ENCODE measurements around the gene XPNPEP3. TPM values are rescaled to one million over a fixed set of nuclear protein-coding genes. Genes with fewer than 3 reads are reported as not detected.

XPNPEP3 gene
- total RNA-seq, 4 donors from 2014 or later: 18.1 to 21.6 (median 19.3) TPM

- no peak overlapping the region for H3K27ac ChIP-seq
- H3K9me3 ChIP-seq: no peaks in the 10 kb centered on the region
- DNase-seq: no peak
- intact Hi-C loops (cut with DNase I): no loop called here
- 85 to 89% methylated on average over 8 of the region's 8 CpGs for WGBS, 2 donors
- H3K36me3 ChIP-seq: no peaks in the 10 kb centered on the region
- no peak overlapping the region for H3K4me3 ChIP-seq (replicated peaks in 1 of 3)
- H3K27me3 ChIP-seq: no peaks in the 10 kb centered on the region
- TF ChIP-seq CTCF (IDR thresholded peaks at IDR 0.05) (no peak), POLR2A (IDR thresholded peaks at IDR 0.05) (no peak)
- no peaks in the 10 kb centered on the region for H3K4me1 ChIP-seq
These were observed 122.9 kb downstream of the XPNPEP3 start for GRCh38 chr22:40979871-40980270.

Small RNAs within 50 kb of the gene (microRNA-seq; reads per million reads assigned to microRNA genes)
- not detected for gene MIR4766

Small RNAs within 50 kb of the gene (small RNA-seq; reads per million reads assigned to genes)
- gene MIR4766 (not detected), gene RF00017 (not detected), gene RNU6-379P (not detected)

Other genes starting within 250 kb of the XPNPEP3 start
- gene MRTFA, start 220.4 kb upstream of the XPNPEP3 start, total RNA-seq: 100 to 1,000 TPM in 3 of 4 donors, 10 to 100 TPM in 1; 81.4 to 210 (median 122) TPM
- not detected for gene MCHR1, start 177.7 kb upstream of the XPNPEP3 start, total RNA-seq
- 10 to 100 TPM; 15.5 to 25.0 (median 20.9) TPM for gene SLC25A17, start 37.8 kb upstream of the XPNPEP3 start, total RNA-seq
- gene ST13, start 509 bp upstream of the XPNPEP3 start, total RNA-seq: 100 to 1,000 TPM; 161 to 206 (median 202) TPM
- gene DNAJB7, start 5.0 kb downstream of the XPNPEP3 start, total RNA-seq: under 1 TPM in 3 of 4 donors, not detected in 1; 0.27 to 0.54 (median 0.44) TPM
- 10 to 100 TPM; 52.5 to 79.8 (median 61.6) TPM for gene RBX1, start 94.2 kb downstream of the XPNPEP3 start, total RNA-seq
- 100 to 1,000 TPM in 2 of 4 donors, 10 to 100 TPM in 2; 72.9 to 163 (median 120) TPM for gene EP300, start 235.4 kb downstream of the XPNPEP3 start, total RNA-seq